Activated CD4-positive, alpha-beta memory T cell treated with anti-CD3 and anti-CD28 coated beads for 36 hours (primary cell): ENCODE results near the gene DPP7. TPM values are rescaled to one million over a fixed set of nuclear protein-coding genes. Genes with fewer than 3 reads are reported as not detected.

Source experiments
- CTCF ChIA-PET: fragments of 350-600 bp; sonication (Branson Sonifier 250); formaldehyde crosslinking; loops from one replicate; lab custom pipeline; 2021; ENCODE audit warnings: antibody characterized with exemption, inconsistent platforms; lab: Charles Lee
- POLR2A ChIA-PET: fragments of 350-600 bp; sonication (Branson Sonifier 250); formaldehyde crosslinking; loops from one replicate; lab custom pipeline; 2021; ENCODE audit warnings: antibody characterized with exemption; lab: Charles Lee
- DNase-seq: peaks from one replicate; pipeline ENCODE4 v3.0.0-alpha.2; 2020
- H3K27ac Mint-ChIP-seq: one replicate; pipeline ENCODE4 v1.8.0; 2021; ENCODE audit warnings: mixed read lengths
- H3K27me3 Mint-ChIP-seq: one replicate; pipeline ENCODE4 v1.8.0; 2021; ENCODE audit warnings: mixed read lengths
- H3K36me3 Mint-ChIP-seq: one replicate; pipeline ENCODE4 v1.8.0; 2021; ENCODE audit warnings: mixed read lengths
- H3K4me1 Mint-ChIP-seq: one replicate; pipeline ENCODE4 v1.8.0; 2021; ENCODE audit warnings: low read depth, mixed read lengths
- H3K4me3 Mint-ChIP-seq: one replicate; pipeline ENCODE4 v1.8.0; 2021; ENCODE audit warnings: mild to moderate bottlenecking, mixed read lengths
- H3K9me3 Mint-ChIP-seq: one replicate; pipeline ENCODE4 v1.8.0; 2021; ENCODE audit warnings: mixed read lengths
- intact Hi-C: fragments of 100-400 bp; cut with micrococcal nuclease; formaldehyde crosslinking; loops from one replicate; pipeline ENCODE4 v1.15.1; 2023
- total RNA-seq, 2 experiments: library from RNA; stranded (reverse); gene quantifications; one replicate each; pipeline ENCODE4 v1.2.3, GENCODE V29; 2021

Gene DPP7
- total RNA-seq, 2 experiments from 2014 or later: 195 to 208 TPM

- H3K27ac Mint-ChIP-seq: no peak overlapping the region
- ChIA-PET POLR2A (no interaction called here), CTCF (no interaction called here)
- H3K27me3 Mint-ChIP-seq: no peaks in the 10 kb centered on the region
- H3K4me3 Mint-ChIP-seq: no peak overlapping the region
- H3K9me3 Mint-ChIP-seq: no peaks in the 10 kb centered on the region
- intact Hi-C loops: no loop called here
- no peaks in the 10 kb centered on the region for H3K36me3 Mint-ChIP-seq
- H3K4me1 Mint-ChIP-seq: peaks cover 9% of the 10 kb centered on the region
- no peak for DNase-seq
These were observed 35.1 kb downstream of the DPP7 start for GRCh38 chr9:137079401-137079787.

GRCh38 chr9:137078701-137079400, 35.7 kb downstream of the DPP7 start:
- POLR2A ChIA-PET: no interaction called here
- Mint-ChIP-seq H3K9me3 (no peaks in the 10 kb centered on the region), H3K4me1 (peaks cover 6% of the 10 kb centered on the region), H3K27me3 (no peaks in the 10 kb centered on the region), H3K36me3 (no peaks in the 10 kb centered on the region), H3K4me3 (peak overlapping the region; percentile 26), H3K27ac (no peak overlapping the region)
- no peak for DNase-seq
- intact Hi-C loops: no loop called here
- CTCF ChIA-PET: interaction anchor here (3.4 kb wide), 1 partner anchor 12 kb away, joined by 25 read pairs; no protein-coding TSS in a partner anchor

GRCh38 chr9:137077758-137078693, 36.5 kb downstream of the DPP7 start:
- H3K27me3 Mint-ChIP-seq: no peaks in the 10 kb centered on the region
- intact Hi-C loops: loop anchor here (1.0 kb wide), 1 partner anchor 8 kb away; the partner anchor contains the start of gene MAN1B1
- no peaks in the 10 kb centered on the region for H3K9me3 Mint-ChIP-seq

GRCh38 chr9:137077010-137077747, 37.4 kb downstream of the DPP7 start, which contains the start of gene UAP1L1:
UAP1L1 (plus strand) TSS chr9:137077517; CDS start chr9:137077533, 16 bp downstream.
- Mint-ChIP-seq H3K4me3 (peak within 1 kb of the TSS; percentile 65), H3K27me3 (no peaks in the 10 kb centered on the region), H3K9me3 (no peaks in the 10 kb centered on the region), H3K27ac (no peak within 1 kb of the TSS), H3K4me1 (no peaks in the 10 kb centered on the region), H3K36me3 (no peaks in the 10 kb centered on the region)
- intact Hi-C loops: loop anchor here (1.0 kb wide), 1 partner anchor 9 kb away; the partner anchor contains the start of gene MAN1B1
- POLR2A ChIA-PET: interaction anchor here (0.6 to 2.1 kb wide), 4 partner anchors 9 to 237 kb away, joined by 3 to 10 read pairs (median 3); partner anchors contain the start of gene MAN1B1
- peak; percentile 68 for DNase-seq
- CTCF ChIA-PET: interaction anchor here (0.7 to 3.4 kb wide), 7 partner anchors 10 to 48 kb away, joined by 3 to 25 read pairs (median 3); partner anchors contain the start of gene ABCA2

More at GRCh38 chr9:137077758-137078693, 36.5 kb downstream of the DPP7 start:
- ChIA-PET CTCF (interaction anchor here (0.7 to 3.4 kb wide), 4 partner anchors 11 to 31 kb away, joined by 3 to 25 read pairs (median 3); no protein-coding TSS in a partner anchor), POLR2A (interaction anchor here (0.6 to 2.1 kb wide), 3 partner anchors 8 to 18 kb away, joined by 3 to 10 read pairs (median 3); partner anchors contain the start of gene MAN1B1)
- no peaks in the 10 kb centered on the region for H3K4me1 Mint-ChIP-seq
- H3K4me3 Mint-ChIP-seq: peak overlapping the region; percentile 65
- H3K27ac Mint-ChIP-seq: no peak overlapping the region
- no peaks in the 10 kb centered on the region for H3K36me3 Mint-ChIP-seq
- DNase-seq: peak; percentile 48

GRCh38 chr9:137076636-137077009, 37.9 kb downstream of the DPP7 start:
- Mint-ChIP-seq H3K27me3 (no peaks in the 10 kb centered on the region), H3K36me3 (no peaks in the 10 kb centered on the region), H3K27ac (no peak overlapping the region), H3K4me3 (peak overlapping the region; percentile 59), H3K4me1 (no peaks in the 10 kb centered on the region), H3K9me3 (no peaks in the 10 kb centered on the region)
- ChIA-PET CTCF (interaction anchor here (0.8 to 3.4 kb wide), 4 partner anchors 10 to 48 kb away, joined by 3 to 25 read pairs (median 10); partner anchors contain the start of gene ABCA2), POLR2A (interaction anchor here (0.6 to 2.1 kb wide), 2 partner anchors 9 to 237 kb away, joined by 3 to 10 read pairs; partner anchors contain the start of gene MAN1B1)
- intact Hi-C loops: loop anchor here (1.0 kb wide), 1 partner anchor 10 kb away; the partner anchor contains the start of gene MAN1B1
- no peak for DNase-seq

- ChIA-PET CTCF (interaction anchor here (1.1 to 3.1 kb wide), 4 partner anchors 11 to 46 kb away, joined by 3 to 10 read pairs (median 7); partner anchors contain the start of genes ABCA2 and NPDC1), POLR2A (no interaction called here)
- no peaks in the 10 kb centered on the region for H3K36me3 Mint-ChIP-seq
- no peaks in the 10 kb centered on the region for H3K9me3 Mint-ChIP-seq
- H3K27ac Mint-ChIP-seq: no peak overlapping the region
- no peaks in the 10 kb centered on the region for H3K27me3 Mint-ChIP-seq
- DNase-seq: no peak
- intact Hi-C loops: no loop called here
- no peak overlapping the region for H3K4me3 Mint-ChIP-seq
- H3K4me1 Mint-ChIP-seq: peaks cover 4% of the 10 kb centered on the region
These were observed 39.2 kb downstream of the DPP7 start for GRCh38 chr9:137075275-137075775.

GRCh38 chr9:137074657-137075274, 39.8 kb downstream of the DPP7 start:
- DNase-seq: no peak
- Mint-ChIP-seq H3K4me1 (peaks cover 4% of the 10 kb centered on the region), H3K9me3 (no peaks in the 10 kb centered on the region), H3K4me3 (no peak overlapping the region), H3K27ac (peak overlapping the region; percentile 9), H3K36me3 (no peaks in the 10 kb centered on the region), H3K27me3 (no peaks in the 10 kb centered on the region)
- POLR2A ChIA-PET: no interaction called here
- intact Hi-C loops: loop anchor here (5.0 kb wide), 1 partner anchor 527 kb away; the partner anchor contains the start of gene NOTCH1
- CTCF ChIA-PET: interaction anchor here (1.1 to 3.1 kb wide), 4 partner anchors 11 to 46 kb away, joined by 3 to 10 read pairs (median 7); partner anchors contain the start of genes ABCA2 and NPDC1

- Mint-ChIP-seq H3K9me3 (no peaks in the 10 kb centered on the region), H3K27me3 (no peaks in the 10 kb centered on the region), H3K4me1 (peaks cover 4% of the 10 kb centered on the region), H3K4me3 (no peak overlapping the region), H3K27ac (no peak overlapping the region), H3K36me3 (no peaks in the 10 kb centered on the region)
- intact Hi-C loops: loop anchor here (5.0 kb wide), 1 partner anchor 527 kb away; the partner anchor contains the start of gene NOTCH1
- DNase-seq: no peak
- ChIA-PET POLR2A (no interaction called here), CTCF (interaction anchor here (1.0 to 3.1 kb wide), 2 partner anchors 10 to 45 kb away, joined by 3 to 9 read pairs; partner anchors contain the start of gene ABCA2)
These were observed 40.5 kb downstream of the DPP7 start for GRCh38 chr9:137073992-137074399.

GRCh38 chr9:137071282-137071681, 43.3 kb downstream of the DPP7 start:
- H3K36me3 Mint-ChIP-seq: no peaks in the 10 kb centered on the region

GRCh38 chr9:137070906-137071275, 43.6 kb downstream of the DPP7 start:
- no peaks in the 10 kb centered on the region for H3K27me3 Mint-ChIP-seq
- no peaks in the 10 kb centered on the region for H3K9me3 Mint-ChIP-seq
- DNase-seq: no peak
- no peak overlapping the region for H3K27ac Mint-ChIP-seq
- H3K36me3 Mint-ChIP-seq: no peaks in the 10 kb centered on the region
- CTCF ChIA-PET: interaction anchor here (1.0 to 10.6 kb wide), 7 partner anchors 14 to 531 kb away, joined by 3 to 208 read pairs (median 12); partner anchors contain the start of genes ABCA2, FUT7, MAN1B1 and NPDC1
- intact Hi-C loops: loop anchor here (2.0 to 5.0 kb wide), 2 partner anchors 16 to 524 kb away; partner anchors contain the start of genes MAN1B1 and NOTCH1
- peak overlapping the region; percentile 61 for H3K4me3 Mint-ChIP-seq
- POLR2A ChIA-PET: interaction anchor here (0.6 to 4.3 kb wide), 9 partner anchors 15 to 231 kb away, joined by 3 to 27 read pairs (median 3); partner anchors contain the start of genes MAN1B1, NRARP and TUBB4B
- peaks cover 8% of the 10 kb centered on the region for H3K4me1 Mint-ChIP-seq

More at GRCh38 chr9:137071282-137071681, 43.3 kb downstream of the DPP7 start:
- no peak for DNase-seq
- no peaks in the 10 kb centered on the region for H3K9me3 Mint-ChIP-seq
- peaks cover 8% of the 10 kb centered on the region for H3K4me1 Mint-ChIP-seq
- no peaks in the 10 kb centered on the region for H3K27me3 Mint-ChIP-seq
- ChIA-PET CTCF (interaction anchor here (1.1 to 10.6 kb wide), 5 partner anchors 14 to 165 kb away, joined by 4 to 208 read pairs (median 61); partner anchors contain the start of genes ABCA2, FUT7, MAN1B1 and NPDC1), POLR2A (interaction anchor here (1.1 to 4.3 kb wide), 6 partner anchors 15 to 170 kb away, joined by 3 to 27 read pairs (median 3); partner anchors contain the start of genes MAN1B1 and TUBB4B)
- peak overlapping the region; percentile 61 for H3K4me3 Mint-ChIP-seq
- H3K27ac Mint-ChIP-seq: no peak overlapping the region
- intact Hi-C loops: loop anchor here (2.0 to 5.0 kb wide), 2 partner anchors 16 to 524 kb away; partner anchors contain the start of genes MAN1B1 and NOTCH1
